ENCODE results near the gene CRISPLD2. TPM values are rescaled to one million over a fixed set of nuclear protein-coding genes. Genes with fewer than 3 reads are reported as not detected.

CRISPLD2 gene
- total RNA-seq, 1 donor = 44.0 TPM

GRCh38 chr16:84836967-84837366 is 17.2 kb downstream of the CRISPLD2 start:
- peak; percentile 20 for DNase-seq (ENCODE audit: low read depth)
- no peak overlapping the region for H3K4me3 ChIP-seq (ENCODE audit: low read depth, low read length)
- no peak for TF ChIP-seq CTCF (IDR thresholded peaks at IDR 0.05; ENCODE audit: insufficient read depth, low read depth, low read length)

- peak; percentile 13 for DNase-seq (ENCODE audit: low read depth)
Measured at GRCh38 chr16:84838383-84838948, 18.7 kb downstream of the CRISPLD2 start.

GRCh38 chr16:84839054-84839453 is 19.3 kb downstream of the CRISPLD2 start:
- no peak overlapping the region for H3K4me3 ChIP-seq (ENCODE audit: low read depth, low read length)
- peak; percentile 75 for DNase-seq (ENCODE audit: low read depth)
- no peak for TF ChIP-seq CTCF (IDR thresholded peaks at IDR 0.05; ENCODE audit: insufficient read depth, low read depth, low read length)

More at GRCh38 chr16:84838383-84838948, 18.7 kb downstream of the CRISPLD2 start:
- no peak overlapping the region for H3K4me3 ChIP-seq (ENCODE audit: low read depth, low read length)
- TF ChIP-seq CTCF (IDR thresholded peaks at IDR 0.05; ENCODE audit: insufficient read depth, low read depth, low read length) = no peak

GRCh38 chr16:84839956-84840355 is 20.2 kb downstream of the CRISPLD2 start:
- TF ChIP-seq CTCF (IDR thresholded peaks at IDR 0.05; ENCODE audit: insufficient read depth, low read depth, low read length) = no peak
- peak; percentile 66 for DNase-seq (ENCODE audit: low read depth)
- no peak overlapping the region for H3K4me3 ChIP-seq (ENCODE audit: low read depth, low read length)

GRCh38 chr16:84840687-84841627 is 21.2 kb downstream of the CRISPLD2 start:
- TF ChIP-seq CTCF (IDR thresholded peaks at IDR 0.05; ENCODE audit: insufficient read depth, low read depth, low read length) = no peak

GRCh38 chr16:84841787-84842300 is 22.1 kb downstream of the CRISPLD2 start:
- DNase-seq (ENCODE audit: low read depth) = peak; percentile 19

More at GRCh38 chr16:84840687-84841627, 21.2 kb downstream of the CRISPLD2 start:
- H3K4me3 ChIP-seq (ENCODE audit: low read depth, low read length) = no peak overlapping the region
- DNase-seq (ENCODE audit: low read depth) = peak; percentile 20

More at GRCh38 chr16:84841787-84842300, 22.1 kb downstream of the CRISPLD2 start:
- no peak overlapping the region for H3K4me3 ChIP-seq (ENCODE audit: low read depth, low read length)
- TF ChIP-seq CTCF (IDR thresholded peaks at IDR 0.05; ENCODE audit: insufficient read depth, low read depth, low read length) = no peak
